Kidney (tissue), 14 donors: ENCODE data around the gene NDC80. TPM values are rescaled to one million over a fixed set of nuclear protein-coding genes. Genes with fewer than 3 reads are reported as not detected.
A peak's percentile ranks its signal among the peaks of the same experiment; 100 is the strongest.

Experiments
- DNase-seq, 5 donors: peaks; one replicate each; pipeline ENCODE4 v3.0.0-alpha.2; 2013 to 2020
- FAIRE-seq: peaks from 2 replicates; lab custom pipeline; 2012; peaks lifted over from hg19 to GRCh38; lab: Jason Lieb, UNC
- H3K27ac ChIP-seq, 2 donors: one replicate each; pipeline ENCODE4 v1.7.0; 2013; ENCODE audit warnings: low read depth in 2 of 2, low read length in 2 of 2, inconsistent platforms in 1 of 2
- H3K27me3 ChIP-seq: one replicate; pipeline ENCODE4 v1.7.1; 2013; ENCODE audit warnings: low read length, inconsistent platforms; ENCODE audit not compliant: control insufficient read depth, insufficient read depth
- H3K36me3 ChIP-seq, 3 donors: one replicate each; pipeline versions ENCODE4 v1.7.0 to v1.7.1; 2013; ENCODE audit warnings: low read length in 3 of 3, control low read depth in 1 of 3, inconsistent platforms in 1 of 3; ENCODE audit not compliant: insufficient read depth in 3 of 3, control insufficient read depth in 2 of 3
- H3K4me1 ChIP-seq, 3 donors: one replicate each; pipeline versions ENCODE4 v1.7.0 to v1.7.1; 2013; ENCODE audit warnings: low read length in 3 of 3, inconsistent platforms in 1 of 3, low read depth in 1 of 3; ENCODE audit not compliant: control insufficient read depth in 2 of 3, insufficient read depth in 2 of 3
- H3K4me3 ChIP-seq, 3 donors: one replicate each; pipeline versions ENCODE4 v1.7.0 to v1.8.1; 2013; ENCODE audit warnings: low read length in 3 of 3, control low read depth in 1 of 3, inconsistent platforms in 1 of 3
- H3K9ac ChIP-seq, 3 donors: one replicate each; pipeline versions ENCODE4 v1.7.0 to v1.7.1; 2013; ENCODE audit warnings: low read length in 3 of 3, control low read depth in 1 of 3, inconsistent platforms in 1 of 3
- H3K9me3 ChIP-seq, 3 donors: one replicate each; pipeline versions ENCODE4 v1.7.0 to v1.7.1; 2013; ENCODE audit warnings: low read length in 3 of 3, control low read depth in 1 of 3, inconsistent platforms in 1 of 3; ENCODE audit not compliant: control insufficient read depth in 2 of 3, insufficient read depth in 1 of 3
- CTCF ChIP-seq: IDR thresholded peaks from 3 replicates; pipeline ENCODE4 v1.5.1; 2012; ENCODE audit warnings: mild to moderate bottlenecking, moderate library complexity, borderline replicate concordance; ENCODE audit not compliant: insufficient read depth; ENCODE audit errors: extremely low read depth
- intact Hi-C: fragments of 100-400 bp; cut with DNase I; formaldehyde crosslinking; loops from one replicate; pipeline ENCODE4 v1.11.1; 2022
- polyA plus RNA-seq: library from polyadenylated mRNA; stranded (reverse); fragments of 350-450 nt; fragmentation: Illumina TruSeq; extraction: RNeasy Lipid Tissue Mini Kit (QIAGEN cat#74804); gene quantifications from one replicate; pipeline ENCODE4 v1.2.3, GENCODE V29; 2014; ENCODE audit warnings: low read depth, low replicate concordance; ENCODE audit not compliant: insufficient read depth
- total RNA-seq: library from RNA; stranded (reverse); fragmentation: NEBNext Ultra II Directional; extraction: Animal tissue kit (Norgen Biotek cat#: 25700); gene quantifications from one replicate; pipeline ENCODE4 v1.2.1, GENCODE V29; 2021
- donor health status: control.
- donor health status: control.
- donor health status: control.
- donor health status: control.
- donor health status: control.
- donor health status: DM: yes; HTN: yes; CAD: no.
- donor health status: Normal renal cell carcinoma (clear cell type).

NDC80 gene
- total and polyA plus RNA-seq, 2 donors from 2014 or later: 0.63 to 0.99 TPM

DNA sequence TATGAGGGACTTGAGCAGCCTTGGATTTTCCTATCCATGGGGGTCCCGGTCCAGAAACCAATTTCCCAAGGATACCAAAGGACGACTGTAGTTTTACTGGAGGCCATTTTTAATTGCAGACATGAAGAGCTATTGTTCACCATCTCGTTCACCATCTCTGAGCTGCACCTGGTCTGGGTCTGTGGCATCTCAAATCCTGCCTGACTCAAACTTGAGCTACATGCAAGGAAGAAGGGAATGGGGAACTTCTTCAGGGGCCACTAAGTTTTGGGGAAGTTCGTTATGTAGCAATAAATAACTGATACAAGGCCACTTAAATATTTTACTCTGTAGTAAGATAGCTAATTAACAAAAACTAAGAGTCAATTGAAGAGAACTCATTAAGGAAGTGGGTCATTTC, 82.1 kb downstream of the NDC80 start:
- H3K9ac ChIP-seq: no peak overlapping the region
- no peak for TF ChIP-seq CTCF
- H3K9me3 ChIP-seq: no peaks in the 10 kb centered on the region
- H3K4me3 ChIP-seq: no peak overlapping the region
- no peaks in the 10 kb centered on the region for H3K36me3 ChIP-seq
- FAIRE-seq (no peak), DNase-seq (no peak)
- no peaks in the 10 kb centered on the region for H3K27me3 ChIP-seq
- H3K27ac ChIP-seq: no peak overlapping the region
- intact Hi-C loops: no loop called here
- peaks cover 0 to 10% (median 5%) of the 10 kb centered on the region in 3 donors for H3K4me1 ChIP-seq

DNA sequence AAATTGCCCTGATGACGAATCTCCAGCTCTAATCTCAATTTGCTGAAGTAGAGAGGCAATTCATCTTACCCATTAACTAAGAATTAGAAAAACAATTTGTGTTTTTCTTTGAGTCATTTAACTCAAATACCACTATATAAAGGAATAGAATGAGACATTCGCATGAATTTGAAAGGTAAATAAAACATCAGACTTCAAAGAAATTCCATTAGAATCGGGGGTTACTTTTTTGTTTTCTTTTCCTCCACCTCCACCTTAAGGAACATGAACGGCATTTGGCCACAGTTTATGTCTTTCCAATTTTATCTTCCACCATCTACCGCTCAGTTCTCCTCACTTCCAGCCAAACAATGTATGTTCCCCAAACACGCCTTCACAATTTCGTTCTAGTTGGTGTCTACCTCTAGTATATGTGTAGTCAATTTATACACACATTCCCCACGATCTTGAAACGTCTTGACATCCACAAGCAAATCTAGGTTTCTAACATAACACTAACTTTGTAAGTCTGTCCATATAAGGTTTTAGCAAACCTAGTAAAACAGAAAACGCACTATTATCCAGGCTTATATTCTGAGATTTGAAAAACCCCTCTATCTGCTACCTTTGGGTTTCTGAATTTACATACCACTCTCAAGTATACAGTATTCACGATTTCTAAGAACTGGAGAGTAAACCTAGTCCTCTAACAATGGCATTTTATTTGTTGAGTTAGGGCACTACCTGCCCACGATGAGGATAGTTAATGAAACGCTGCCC, 83.0 kb downstream of the NDC80 start:
- H3K4me1 ChIP-seq: peaks cover 0 to 10% (median 5%) of the 10 kb centered on the region in 3 donors
- H3K27ac ChIP-seq: peak overlapping the region; percentile 94 to 98
- intact Hi-C loops: no loop called here
- peak overlapping the region; percentile 48 to 94 (median 65) for H3K9ac ChIP-seq
- H3K9me3 ChIP-seq: no peaks in the 10 kb centered on the region
- no peaks in the 10 kb centered on the region for H3K27me3 ChIP-seq
- TF ChIP-seq CTCF: no peak
- H3K36me3 ChIP-seq: no peaks in the 10 kb centered on the region
- FAIRE-seq (no peak), DNase-seq (peak in 2 of 5 donors; percentile 35 to 62)
- peak overlapping the region; percentile 73 to 82 (median 75) for H3K4me3 ChIP-seq

- Histone ChIP-seq H3K4me1 (peaks cover 0 to 10% (median 7%) of the 10 kb centered on the region in 3 donors), H3K4me3 (peak overlapping the region; percentile 73 to 82 (median 75)), H3K27me3 (no peaks in the 10 kb centered on the region), H3K9me3 (no peaks in the 10 kb centered on the region), H3K9ac (peak overlapping the region; percentile 48 to 94 (median 65)), H3K27ac (peak overlapping the region; percentile 94 to 98), H3K36me3 (no peaks in the 10 kb centered on the region)
- DNase-seq: no peak
- intact Hi-C loops: no loop called here
- TF ChIP-seq CTCF: no peak
- no peak for FAIRE-seq
Observed at GRCh38 chr18:2654928-2655177, 83.5 kb downstream of the NDC80 start.
